WI38 (cell line): ENCODE data around the gene CIDEC.
"Not testable (repeated sequence)": the region's sequence is repeated elsewhere in the genome, so short reads cannot be mapped to it uniquely, and the experiment has no call there.

Source experiments
- H3K4me3 ChIP-seq: 2 replicates; pipeline ENCODE4 v1.5.1; 2011; ENCODE audit warnings: low read depth, mild to moderate bottlenecking, control low read depth, low read length
- CTCF ChIP-seq: IDR thresholded peaks from 2 replicates; pipeline ENCODE4 v1.5.1; 2012; ENCODE audit warnings: low read depth, mild to moderate bottlenecking, control low read depth, low read length

Gene CIDEC

GRCh38 chr3:9866639-9867038, 13.4 kb downstream of the CIDEC start:
- no peak for TF ChIP-seq CTCF
- H3K4me3 ChIP-seq: no peak overlapping the region

GRCh38 chr3:9865125-9865637, 14.9 kb downstream of the CIDEC start:
- not testable (repeated sequence) for H3K4me3 ChIP-seq

GRCh38 chr3:9864200-9864927, 15.7 kb downstream of the CIDEC start:
- no peak for TF ChIP-seq CTCF
- no peak overlapping the region for H3K4me3 ChIP-seq

GRCh38 chr3:9863058-9863772, 16.8 kb downstream of the CIDEC start:
- no peak for TF ChIP-seq CTCF
- H3K4me3 ChIP-seq: no peak overlapping the region

- H3K4me3 ChIP-seq: no peak overlapping the region
- TF ChIP-seq CTCF: no peak
Observed at GRCh38 chr3:9862391-9863057, 17.5 kb downstream of the CIDEC start.

- H3K4me3 ChIP-seq: no peak overlapping the region
- TF ChIP-seq CTCF: no peak
Observed at GRCh38 chr3:9861626-9862130, 18.4 kb downstream of the CIDEC start.

GRCh38 chr3:9861201-9861600, 18.9 kb downstream of the CIDEC start:
- TF ChIP-seq CTCF: no peak
- H3K4me3 ChIP-seq: no peak overlapping the region
